Stimulated activated CD8-positive, alpha-beta memory T cell treated with anti-CD3 and anti-CD28 coated beads, Interleukin-15, amount 100 ng/mL, for 1 hour (primary cell): Measurements from ENCODE around the gene CLCN2.

ENCODE experiments used
- DNase-seq: peaks from one replicate; pipeline ENCODE4 v3.0.0-alpha.2; 2020; ENCODE audit warnings: low read depth

Gene CLCN2

GRCh38 chr3:184361532-184361931, at the start of gene CLCN2, which contains the start of gene POLR2H:
Gene CLCN2, minus strand, starts transcription at chr3:184361605. Its CDS starts 126 bp downstream, at chr3:184361479.
Gene POLR2H, plus strand, starts transcription at chr3:184361710. Its CDS starts 1,783 bp downstream, at chr3:184363493.
- DNase-seq = no peak

- no peak for DNase-seq
Observed at GRCh38 chr3:184409946-184410500, 48.6 kb upstream of the CLCN2 start.

- no peak for DNase-seq
Observed at GRCh38 chr3:184409331-184409926, 48.0 kb upstream of the CLCN2 start.

- no peak for DNase-seq
Observed at GRCh38 chr3:184405075-184406030, 43.9 kb upstream of the CLCN2 start.

GRCh38 chr3:184399410-184399809, 38.0 kb upstream of the CLCN2 start:
- DNase-seq = no peak

GRCh38 chr3:184395320-184395660, 33.9 kb upstream of the CLCN2 start:
- no peak for DNase-seq

- DNase-seq = no peak
Observed at GRCh38 chr3:184391266-184391665, 29.9 kb upstream of the CLCN2 start.

- no peak for DNase-seq
Observed at GRCh38 chr3:184389935-184390528, 28.6 kb upstream of the CLCN2 start.

- DNase-seq = no peak
Observed at GRCh38 chr3:184389384-184389783, 28.0 kb upstream of the CLCN2 start.

- no peak for DNase-seq
Observed at GRCh38 chr3:184388936-184389230, 27.5 kb upstream of the CLCN2 start.

GRCh38 chr3:184388164-184388935, 26.9 kb upstream of the CLCN2 start:
- no peak for DNase-seq

GRCh38 chr3:184387174-184387714, 25.8 kb upstream of the CLCN2 start:
- DNase-seq = no peak

- no peak for DNase-seq
Observed at GRCh38 chr3:184386047-184386806, 24.8 kb upstream of the CLCN2 start.

GRCh38 chr3:184384856-184385422, 23.5 kb upstream of the CLCN2 start:
- DNase-seq = no peak

GRCh38 chr3:184384342-184384741, 22.9 kb upstream of the CLCN2 start:
- DNase-seq = no peak

GRCh38 chr3:184383033-184383740, 21.8 kb upstream of the CLCN2 start:
- no peak for DNase-seq

- DNase-seq = no peak
Observed at GRCh38 chr3:184382326-184383032, 21.1 kb upstream of the CLCN2 start.

GRCh38 chr3:184381261-184382224, 20.1 kb upstream of the CLCN2 start:
- no peak for DNase-seq
